Activated CD4-positive, alpha-beta T cell treated with anti-CD3 and anti-CD28 coated beads, Interleukin-2, Interleukin-4, amounts not matched to agents 100 ng/mL and 50 ng/mL, durations not matched to agents 16 hours and 8 hours (primary cell): ENCODE measurements around the gene CACNA2D2.
A peak's percentile ranks its signal among the peaks of the same experiment; 100 is the strongest.

Experiments used
- DNase-seq: peaks from one replicate; pipeline ENCODE4 v3.0.0-alpha.2; 2020; ENCODE audit warnings: low spot score

Gene CACNA2D2

DNA sequence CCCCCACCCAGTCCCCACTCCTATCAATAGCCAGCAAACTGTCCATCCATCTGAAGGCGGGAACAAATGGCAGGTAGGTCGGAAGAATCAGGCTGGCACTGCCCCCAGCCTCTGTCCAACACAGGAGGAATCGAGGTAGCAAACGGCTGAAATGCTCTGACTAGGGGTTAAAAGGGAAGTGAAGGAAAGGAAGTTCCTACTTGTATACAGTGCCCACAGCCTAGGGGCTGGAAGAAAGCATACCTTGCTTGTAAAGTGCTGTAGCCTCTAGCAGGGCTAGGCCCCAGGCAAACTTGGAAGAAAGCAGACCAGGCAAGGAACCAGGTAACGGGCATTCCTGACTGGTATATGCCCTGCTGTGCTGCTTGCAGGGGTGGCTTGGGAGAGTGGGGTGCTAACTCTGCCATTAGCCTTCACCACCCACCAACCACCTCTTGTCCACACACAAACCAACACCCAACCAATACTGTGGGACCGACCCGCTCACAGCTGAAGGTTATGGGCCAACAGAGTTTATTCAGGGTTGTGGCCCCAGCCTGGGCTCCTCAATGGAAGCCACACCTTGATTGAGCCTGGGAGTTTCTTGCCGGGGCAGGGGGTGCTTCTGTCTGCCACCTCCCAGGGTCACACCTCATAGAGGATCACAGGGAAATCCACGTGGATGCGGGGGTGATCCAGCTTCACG is 177.8 kb downstream of the CACNA2D2 start:
- DNase-seq, result no peak

DNA sequence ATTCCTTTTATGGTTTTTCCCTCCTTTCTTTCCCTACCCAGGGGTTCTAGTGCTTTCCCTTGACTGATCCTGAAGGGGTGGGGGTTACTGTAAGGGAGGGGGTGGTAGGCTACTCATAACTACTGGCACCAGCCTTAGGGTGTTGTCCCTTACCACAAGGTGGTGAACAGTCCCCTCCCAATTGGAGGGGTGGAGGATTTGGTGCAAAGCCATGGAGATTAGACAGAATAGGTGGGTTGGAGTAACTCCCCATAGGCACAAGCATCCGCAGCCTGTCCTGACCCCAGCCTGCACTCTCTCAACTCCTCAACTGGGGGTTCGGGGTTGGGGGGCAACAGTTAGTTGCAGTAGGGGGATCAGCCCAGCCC is 178.3 kb downstream of the CACNA2D2 start:
- no peak for DNase-seq

DNA sequence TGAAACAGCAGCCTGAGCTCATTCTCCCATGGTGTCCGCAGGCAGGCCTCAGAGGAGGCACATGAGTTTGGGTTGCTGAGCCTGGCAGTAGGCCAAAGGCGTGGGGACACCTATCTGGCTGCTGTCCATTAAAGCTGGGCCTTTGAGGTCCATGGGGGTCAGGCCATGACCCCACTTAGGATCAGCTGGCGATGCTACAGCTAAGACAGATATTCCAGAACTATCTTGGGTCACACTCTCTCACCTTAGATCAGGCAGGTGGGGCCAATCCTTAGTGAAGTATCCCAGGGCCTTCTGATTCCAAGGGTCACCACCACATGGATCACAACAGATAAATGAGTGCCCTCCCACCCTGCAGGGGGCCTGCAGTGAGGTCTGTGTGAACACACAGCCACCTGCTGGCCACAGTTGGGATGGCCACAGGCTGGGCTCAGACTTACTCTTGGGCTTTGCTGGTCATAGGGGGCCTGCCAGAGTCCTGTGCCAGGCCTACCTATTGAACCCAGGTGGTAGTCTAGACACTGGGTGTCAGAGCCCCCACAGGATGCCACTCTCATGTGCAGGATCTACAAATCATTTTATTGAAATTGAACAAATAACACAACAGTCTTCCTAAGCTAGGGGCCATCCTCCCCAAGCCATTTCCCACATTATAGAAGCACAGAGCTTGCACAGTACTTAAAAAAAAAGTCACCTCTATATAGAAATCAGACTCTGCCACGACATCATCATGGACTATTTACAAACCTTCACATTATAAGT is 178.9 kb downstream of the CACNA2D2 start:
- DNase-seq, result peak; percentile 64

DNA sequence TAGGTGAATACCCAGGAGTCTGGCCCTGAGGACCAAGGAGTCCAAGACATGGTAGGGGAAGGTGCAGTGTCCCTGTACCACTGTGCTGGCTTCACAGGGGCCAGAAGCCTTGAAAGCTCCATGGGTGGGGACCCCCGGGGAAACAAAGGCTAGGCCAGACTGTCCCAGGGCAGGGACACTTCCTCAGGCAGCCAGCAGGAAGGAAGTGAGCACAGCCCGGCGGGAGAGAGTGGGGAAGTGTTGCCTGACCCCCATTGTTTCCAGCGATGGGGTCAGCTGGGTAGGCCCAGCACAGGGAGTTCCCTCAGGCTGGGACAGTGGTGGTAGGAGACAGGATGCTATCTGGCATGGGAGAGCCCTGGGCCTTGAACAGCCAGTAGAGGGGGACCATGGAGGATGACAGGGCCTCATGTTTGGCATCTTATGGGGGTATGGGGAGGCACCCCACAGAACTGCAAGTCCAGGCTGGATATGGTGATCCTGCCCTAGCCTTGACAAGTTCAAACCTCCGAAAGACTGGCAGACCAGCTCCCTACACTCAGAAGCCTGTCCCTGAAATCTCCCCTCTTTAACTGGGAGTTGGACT is 179.7 kb downstream of the CACNA2D2 start:
- DNase-seq, result no peak

DNA sequence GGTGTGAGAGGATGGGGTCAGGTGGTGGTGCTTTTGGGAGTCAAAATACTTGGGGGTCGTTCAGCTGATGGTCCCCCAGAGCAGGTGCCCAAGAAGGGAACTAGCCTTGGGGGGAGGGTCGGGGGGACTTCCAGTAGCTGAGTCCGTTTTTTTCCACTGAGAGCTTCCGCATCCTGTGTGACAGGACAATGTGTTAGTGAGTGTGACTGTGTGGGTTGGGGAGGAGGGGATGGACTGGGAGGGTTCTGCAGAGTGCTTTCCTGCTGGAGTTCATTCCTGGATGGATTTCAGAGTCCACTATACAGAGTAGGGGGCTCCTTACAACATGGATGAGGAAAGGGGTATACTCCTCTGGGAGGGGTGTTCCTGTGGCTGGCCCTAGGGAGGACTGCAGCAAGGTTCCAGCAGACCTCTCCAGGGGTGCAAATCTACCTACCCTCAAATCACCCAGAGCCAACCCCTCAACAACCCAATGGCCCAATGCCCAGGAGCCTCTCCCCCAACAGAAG is 180.3 kb downstream of the CACNA2D2 start:
- DNase-seq, result no peak

DNA sequence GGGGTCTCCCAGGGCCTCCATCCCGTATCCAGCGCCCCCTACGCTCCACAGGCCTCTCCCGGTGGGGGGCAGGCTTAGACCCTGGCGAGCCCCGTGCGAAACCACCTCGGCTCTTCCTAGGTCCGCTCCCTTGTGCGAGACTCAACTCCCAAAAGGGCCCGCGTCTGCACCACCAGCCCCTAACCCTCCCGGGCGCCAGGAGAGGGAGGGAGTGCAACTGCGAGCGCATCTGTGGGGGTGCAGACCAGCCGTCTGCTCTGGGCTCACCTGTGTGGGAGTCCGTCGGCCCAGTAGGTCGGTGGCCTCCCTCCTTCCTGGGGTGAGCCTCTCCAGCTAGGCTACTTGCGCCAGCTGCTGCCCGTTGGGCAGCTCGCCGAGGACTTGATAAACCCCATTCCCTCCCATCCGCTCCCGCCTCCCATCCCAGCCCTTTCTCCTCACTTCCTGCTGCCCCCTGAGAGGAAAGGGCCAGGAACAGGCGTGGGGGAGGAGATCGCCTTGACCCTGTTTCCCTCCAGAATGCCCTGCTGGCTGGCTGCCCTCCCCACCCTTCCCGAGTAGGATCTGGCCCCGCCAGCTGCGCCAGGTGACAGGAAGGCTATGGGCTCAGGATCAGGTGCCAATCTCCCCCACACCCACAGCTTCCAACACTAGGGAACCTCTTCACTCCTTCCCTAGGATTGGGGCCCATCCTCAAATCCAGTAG is 180.9 kb downstream of the CACNA2D2 start, which contains the start of gene HYAL2:
Gene HYAL2, minus strand, starts transcription at position 360 of the 706 bp plus-strand sequence. CDS start 2,256 bp downstream, outside the sequence.
- no peak for DNase-seq

DNA sequence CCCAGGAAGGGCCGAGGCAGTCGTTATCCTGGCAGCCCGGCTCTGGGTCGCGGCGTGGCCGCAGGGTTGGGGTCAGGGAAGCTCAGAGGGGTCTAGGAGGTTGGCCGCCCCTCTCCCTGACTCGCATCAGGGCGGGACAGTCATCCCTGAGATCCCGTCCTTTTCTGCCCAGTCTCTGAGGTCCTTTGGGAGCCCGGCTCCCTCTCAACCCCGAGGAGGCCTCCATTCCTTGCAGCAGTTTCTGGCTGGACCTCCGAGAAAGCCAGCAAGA is 181.4 kb downstream of the CACNA2D2 start:
- no peak for DNase-seq

DNA sequence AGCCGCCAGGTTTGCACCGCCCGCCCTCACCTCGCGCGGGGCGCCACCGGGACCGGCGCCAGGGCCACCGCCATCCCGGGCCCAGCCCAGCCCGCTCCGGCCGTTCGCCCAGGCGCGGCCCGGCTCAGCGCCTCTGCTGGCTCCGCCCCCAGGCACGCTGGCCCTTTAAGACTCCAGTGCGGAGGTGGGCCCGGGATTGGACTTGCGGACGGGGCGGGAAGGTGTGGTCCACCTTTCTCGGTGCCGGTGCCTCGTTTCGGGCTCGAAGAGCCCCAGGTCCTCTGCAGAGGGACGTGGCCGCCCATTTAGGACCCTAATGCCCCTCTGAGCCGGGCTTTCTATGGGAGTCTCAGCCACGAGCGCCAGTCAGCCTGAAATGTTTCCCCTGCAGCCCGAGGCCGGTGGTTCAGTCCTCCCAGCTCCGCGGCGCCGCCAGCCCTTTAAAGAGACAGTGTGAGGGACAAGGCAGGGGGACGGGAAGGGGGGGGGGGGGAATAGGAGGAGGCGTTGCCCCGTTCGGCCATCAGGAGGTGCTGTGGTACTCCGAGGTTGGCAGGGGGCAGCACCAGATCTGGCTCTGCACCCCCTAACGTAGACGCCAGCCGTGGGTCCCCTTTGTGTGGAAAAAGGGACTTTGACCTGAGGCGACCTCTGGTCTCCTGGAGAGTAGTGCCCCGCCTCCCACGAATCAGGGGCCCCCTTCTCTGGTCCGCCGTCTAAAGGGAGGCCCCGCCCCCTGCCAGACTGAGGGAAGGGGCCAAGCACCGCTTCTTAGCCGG is 181.9 kb downstream of the CACNA2D2 start:
- DNase-seq, result peak; percentile 84

DNA sequence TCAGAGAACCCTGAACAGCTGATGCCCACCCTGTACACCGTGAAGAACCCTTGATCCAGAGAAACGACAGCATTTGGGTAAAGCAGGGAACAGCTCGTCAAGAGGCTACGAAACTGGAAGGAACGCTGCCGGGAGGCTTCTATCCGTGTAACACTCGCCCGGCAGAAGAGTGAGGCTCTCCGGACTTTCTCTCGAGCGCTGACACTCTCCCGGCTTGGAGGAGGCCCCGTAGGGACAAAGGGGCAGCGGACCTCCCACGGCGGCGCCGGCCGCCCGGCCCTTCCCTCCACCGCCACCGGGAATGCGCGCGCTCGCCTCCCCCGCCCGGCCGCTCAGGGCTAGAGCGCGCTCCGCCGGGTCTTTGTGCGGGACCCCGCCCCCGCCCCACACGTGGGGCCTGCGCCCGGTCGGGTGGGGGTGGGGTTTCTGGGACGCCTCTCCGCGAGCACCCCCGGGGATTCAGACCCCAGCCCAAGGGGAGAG is 182.5 kb downstream of the CACNA2D2 start:
- peak; percentile 55 for DNase-seq

DNA sequence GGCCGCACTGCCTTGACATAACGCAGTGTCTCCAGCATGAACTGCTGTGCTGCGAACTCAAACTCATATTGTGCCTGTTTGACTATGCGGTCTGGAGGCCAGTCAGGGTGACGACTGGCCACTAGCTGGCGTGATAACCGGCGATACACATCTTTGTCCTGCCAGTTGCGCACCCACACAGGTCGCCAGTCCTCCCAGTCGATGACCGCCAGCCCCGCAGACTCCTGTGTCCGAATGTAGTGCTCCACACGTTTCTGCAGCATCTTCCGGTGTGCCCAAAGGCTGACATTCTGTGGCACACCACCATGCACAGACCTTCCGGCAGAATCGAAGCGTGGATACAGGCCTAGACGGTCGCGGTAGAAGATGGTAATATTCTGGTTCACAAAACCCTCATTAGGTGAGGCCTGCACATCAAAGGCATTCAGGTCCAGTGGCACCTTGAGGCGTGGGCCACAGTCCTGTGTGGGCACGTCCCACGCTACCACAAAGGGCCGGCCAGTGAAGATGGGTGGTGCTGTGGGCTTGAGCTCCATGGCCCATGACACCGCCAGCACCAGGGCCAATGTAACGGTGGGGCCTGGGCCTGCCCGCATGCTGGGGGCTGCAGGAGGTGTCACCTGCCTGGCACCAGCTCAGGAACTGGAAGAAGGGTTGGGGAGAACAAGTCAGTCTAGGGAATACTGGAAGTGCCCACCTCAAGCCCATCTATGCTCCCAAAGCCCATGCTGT is 183.4 kb downstream of the CACNA2D2 start:
- no peak for DNase-seq

DNA sequence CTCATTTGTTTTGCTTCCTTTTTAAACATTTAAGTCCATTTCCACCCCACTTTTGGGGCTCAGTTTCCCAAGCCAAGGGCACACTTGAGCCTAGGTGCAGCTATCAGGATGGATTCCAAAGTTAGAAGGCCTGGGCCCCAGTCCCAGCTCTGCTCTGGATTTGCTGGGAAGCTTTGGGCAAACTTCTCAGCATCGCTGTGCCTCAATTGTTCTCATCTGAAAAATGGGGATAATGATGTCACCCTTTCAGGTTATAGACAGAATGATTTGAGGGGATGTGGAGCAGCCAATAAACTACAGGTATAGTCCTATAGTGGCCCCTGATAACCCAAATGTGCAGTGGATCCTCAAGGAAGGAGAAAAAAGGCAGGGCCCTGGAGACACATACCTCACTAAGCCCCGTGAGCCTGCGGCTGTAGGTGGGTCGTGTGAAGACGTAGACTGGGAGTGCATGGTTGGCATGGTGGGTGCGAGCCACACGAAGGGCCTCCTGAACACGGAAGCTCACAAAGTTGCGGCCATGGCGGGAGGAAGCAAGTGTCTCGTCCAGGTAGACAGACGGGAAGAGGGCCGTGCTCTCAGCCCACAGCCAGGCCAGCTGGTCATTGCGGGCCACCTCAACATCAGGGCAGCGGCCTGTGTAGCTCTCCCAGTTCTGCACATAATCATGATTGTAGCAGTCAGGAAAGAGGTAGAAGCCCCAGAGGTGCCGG is 184.1 kb downstream of the CACNA2D2 start:
- no peak for DNase-seq

DNA sequence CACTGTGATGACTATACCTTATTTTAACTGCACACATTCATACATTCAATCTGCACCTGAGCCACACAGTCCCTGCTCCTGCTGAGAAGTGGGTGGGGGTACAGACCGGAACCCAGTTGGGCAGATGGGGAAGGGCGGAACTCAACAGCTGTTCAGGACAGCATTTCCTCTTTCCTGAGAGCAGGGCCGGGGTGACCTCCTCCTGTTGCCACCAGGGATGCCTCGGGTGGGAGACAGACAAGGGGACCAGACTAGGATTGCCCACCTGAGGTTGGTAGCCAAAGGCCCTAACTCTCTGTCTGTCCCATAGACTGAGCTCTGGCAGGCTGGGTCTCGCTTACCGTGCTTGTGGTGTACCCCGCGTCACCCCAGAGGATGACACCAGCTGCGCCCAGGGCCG is 184.8 kb downstream of the CACNA2D2 start:
- DNase-seq, result no peak

DNA sequence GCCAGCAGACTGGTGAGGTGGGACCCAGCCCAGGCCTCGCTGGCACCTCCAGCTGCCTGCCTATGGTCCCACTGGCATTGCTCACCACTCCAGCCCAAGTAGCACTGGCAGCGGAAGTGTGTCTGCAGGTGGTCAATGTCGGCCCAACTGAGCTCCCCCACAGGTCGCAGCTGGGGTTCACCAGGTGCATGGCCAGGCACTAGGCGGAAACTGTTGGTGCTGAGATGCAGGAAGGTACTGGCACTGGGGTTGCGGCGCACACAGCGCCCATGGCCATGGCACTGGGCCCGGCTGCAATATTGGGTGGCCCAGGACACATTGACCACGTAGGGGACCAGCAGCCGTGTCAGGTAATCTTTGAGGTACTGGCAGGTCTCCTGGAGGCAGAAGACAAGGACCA is 185.3 kb downstream of the CACNA2D2 start:
- DNase-seq, result no peak

DNA sequence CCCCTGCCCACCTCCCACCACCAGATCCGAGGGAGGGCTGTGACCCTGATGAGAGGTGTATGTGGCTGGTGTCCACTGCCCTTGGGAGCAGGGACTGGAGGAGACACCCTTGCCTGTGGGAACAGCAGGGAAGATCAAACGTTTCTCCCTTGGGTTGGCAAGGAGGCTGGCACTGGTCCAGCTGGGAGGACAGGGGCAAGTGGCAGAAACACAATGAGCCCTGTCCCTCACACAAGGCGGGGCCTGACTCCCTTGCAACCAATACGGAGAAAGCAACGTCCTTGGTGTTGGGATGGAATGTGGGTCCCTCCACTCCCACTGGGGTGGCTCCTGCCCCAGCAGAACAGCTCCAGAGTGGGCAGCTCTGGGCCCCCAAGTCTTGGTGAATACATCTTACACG is 186.1 kb downstream of the CACNA2D2 start:
- no peak for DNase-seq

DNA sequence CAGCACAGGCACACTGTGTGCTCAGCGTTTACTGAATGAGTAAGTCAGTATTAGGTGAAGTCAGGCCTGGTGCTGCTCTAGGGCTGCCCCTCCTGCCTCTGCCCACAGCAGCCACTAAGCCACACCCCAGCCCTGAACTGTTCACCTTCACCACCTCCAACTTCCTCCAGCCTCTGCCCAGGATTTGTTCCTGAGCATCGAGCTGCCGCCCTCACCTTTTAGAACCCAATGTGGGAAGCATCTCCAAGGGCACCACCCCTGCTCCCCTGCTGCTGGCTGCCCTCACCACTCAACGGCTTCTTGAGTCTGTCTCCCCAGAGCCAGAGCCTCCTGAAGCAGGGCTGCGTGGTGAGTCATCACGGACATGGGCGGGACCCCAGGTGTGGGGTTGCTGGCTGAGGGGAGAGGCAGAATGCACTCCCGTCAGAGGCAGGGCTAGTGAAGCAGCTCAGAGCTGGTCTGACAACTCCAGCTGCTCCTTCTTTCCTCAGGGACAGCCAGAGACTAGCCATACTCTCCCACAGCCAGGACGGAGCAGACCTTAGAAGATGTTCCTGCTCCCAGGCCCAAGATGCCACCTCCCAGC is 186.7 kb downstream of the CACNA2D2 start:
- peak; percentile 61 for DNase-seq

DNA sequence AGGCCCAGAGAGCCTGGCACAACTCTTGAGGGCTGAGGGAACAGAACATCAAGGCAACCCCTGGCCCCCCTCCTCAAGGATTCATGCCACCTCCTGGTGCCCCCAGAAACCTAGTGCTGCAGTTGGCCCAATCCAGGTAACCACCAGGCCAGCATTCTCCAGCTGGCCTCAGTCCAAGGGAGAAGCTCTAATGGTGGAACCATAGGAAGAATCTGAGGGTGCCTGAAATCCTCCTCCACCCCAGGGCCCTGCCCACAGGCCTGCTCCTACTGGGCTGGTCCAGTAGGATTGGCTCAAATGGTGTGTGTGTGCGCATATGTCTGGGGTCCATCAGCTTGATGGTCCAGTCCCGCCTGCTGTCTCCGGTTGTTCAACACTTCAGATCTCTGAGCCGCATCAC is 188.6 kb downstream of the CACNA2D2 start:
- DNase-seq, result no peak

DNA sequence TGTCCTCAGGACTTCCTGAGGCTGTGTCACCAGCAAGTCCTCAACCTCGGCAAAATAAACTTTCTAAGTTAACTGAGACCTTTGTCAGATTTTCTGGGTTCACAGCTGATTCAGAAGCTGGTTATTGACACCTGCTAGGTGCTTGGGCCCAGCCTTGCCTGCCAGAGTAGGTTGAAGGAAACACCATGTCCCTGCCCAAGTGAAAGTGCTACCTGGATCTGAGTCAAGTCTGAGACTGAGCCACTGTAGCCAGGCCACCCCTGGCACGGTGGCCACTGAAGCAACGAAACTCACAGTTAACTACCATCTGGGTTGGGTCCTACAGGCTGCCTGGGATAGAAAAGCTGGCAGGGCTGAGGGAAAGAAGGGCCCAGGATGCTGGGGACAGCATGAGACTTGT is 189.1 kb downstream of the CACNA2D2 start:
- DNase-seq, result no peak
